Parathyroid adenoma (tissue), 2 donors: ENCODE measurements around the gene OTOGL.
"Not testable (repeated sequence)": the region's sequence is repeated elsewhere in the genome, so short reads cannot be mapped to it uniquely, and the experiment has no call there.

Experiments used
- H2AFZ ChIP-seq: fragments of 300-600 bp; sonication (generic); one replicate; pipeline ENCODE4 v1.7.0; 2017; ENCODE audit warnings: antibody characterized with exemption, mild to moderate bottlenecking
- H3K27ac ChIP-seq: fragments of 300-600 bp; sonication (generic); one replicate; pipeline ENCODE4 v1.7.0; 2017
- H3K27me3 ChIP-seq: fragments of 300-600 bp; sonication (generic); one replicate; pipeline ENCODE4 v1.7.0; 2017; ENCODE audit warnings: low read length; ENCODE audit not compliant: control insufficient read depth, insufficient read depth
- H3K36me3 ChIP-seq: fragments of 300-600 bp; sonication (generic); one replicate; pipeline ENCODE4 v1.7.0; 2017; ENCODE audit warnings: low read length; ENCODE audit not compliant: control insufficient read depth, insufficient read depth
- H3K4me1 ChIP-seq: fragments of 300-600 bp; sonication (generic); one replicate; pipeline ENCODE4 v1.7.0; 2017; ENCODE audit warnings: control low read depth
- H3K4me2 ChIP-seq: fragments of 300-600 bp; sonication (generic); one replicate; pipeline ENCODE4 v1.7.0; 2017; ENCODE audit warnings: low read length
- H3K4me3 ChIP-seq: fragments of 300-600 bp; sonication (generic); one replicate; pipeline ENCODE4 v1.7.0; 2017; ENCODE audit warnings: low read depth, low read length
- H3K79me2 ChIP-seq: fragments of 300-600 bp; sonication (generic); one replicate; pipeline ENCODE4 v1.7.0; 2017; ENCODE audit warnings: control low read depth
- H3K9ac ChIP-seq: fragments of 300-600 bp; sonication (generic); one replicate; pipeline ENCODE4 v1.7.0; 2017; ENCODE audit warnings: mild to moderate bottlenecking
- H3K9me3 ChIP-seq: fragments of 300-600 bp; sonication (generic); one replicate; pipeline ENCODE4 v1.7.0; 2017; ENCODE audit warnings: low read length; ENCODE audit not compliant: control insufficient read depth
- CTCF ChIP-seq: fragments of 300-600 bp; sonication (generic); IDR thresholded peaks from one replicate; pipeline ENCODE4 v1.7.0; 2017; ENCODE audit warnings: antibody characterized with exemption, mild to moderate bottlenecking
- donor health status: primary hyperparathyroidism.

OTOGL gene

GRCh38 chr12:80064951-80065350 is 34.4 kb upstream of the OTOGL start:
- Histone ChIP-seq H3K79me2 (no peaks in the 10 kb centered on the region), H3K4me2 (no peak overlapping the region), H3K4me1 (no peaks in the 10 kb centered on the region), H3K9ac (no peak overlapping the region), H3K36me3 (no peaks in the 10 kb centered on the region), H3K27me3 (no peaks in the 10 kb centered on the region), H3K4me3 (no peak overlapping the region), H3K9me3 (no peaks in the 10 kb centered on the region), H3K27ac (no peak overlapping the region), H2AFZ (no peak overlapping the region)
- TF ChIP-seq CTCF: no peak

GRCh38 chr12:80068173-80068572 is 31.2 kb upstream of the OTOGL start:
- Histone ChIP-seq H3K4me1 (no peaks in the 10 kb centered on the region), H3K4me3 (no peak overlapping the region), H3K9ac (no peak overlapping the region), H3K27ac (no peak overlapping the region), H3K36me3 (no peaks in the 10 kb centered on the region), H3K4me2 (no peak overlapping the region), H2AFZ (no peak overlapping the region), H3K79me2 (no peaks in the 10 kb centered on the region), H3K27me3 (no peaks in the 10 kb centered on the region), H3K9me3 (no peaks in the 10 kb centered on the region)
- no peak for TF ChIP-seq CTCF

- not testable (repeated sequence) for H3K27ac ChIP-seq, H3K27me3 ChIP-seq, H3K4me1 ChIP-seq, H3K4me3 ChIP-seq, H3K4me2 ChIP-seq, H3K9ac ChIP-seq, H3K79me2 ChIP-seq, H2AFZ ChIP-seq, H3K36me3 ChIP-seq, H3K9me3 ChIP-seq
These were observed 15.3 kb upstream of the OTOGL start for GRCh38 chr12:80083892-80084614.

GRCh38 chr12:80086025-80086424 is 13.3 kb upstream of the OTOGL start:
- TF ChIP-seq CTCF: no peak

GRCh38 chr12:80087486-80088213 is 11.7 kb upstream of the OTOGL start:
- Histone ChIP-seq H3K4me2 (no peak overlapping the region), H3K9ac (no peak overlapping the region), H3K4me3 (no peak overlapping the region), H3K27ac (no peak overlapping the region), H3K36me3 (no peaks in the 10 kb centered on the region), H3K4me1 (no peaks in the 10 kb centered on the region), H3K79me2 (no peaks in the 10 kb centered on the region), H3K9me3 (no peaks in the 10 kb centered on the region), H2AFZ (no peak overlapping the region), H3K27me3 (no peaks in the 10 kb centered on the region)
- no peak for TF ChIP-seq CTCF

More at GRCh38 chr12:80086025-80086424, 13.3 kb upstream of the OTOGL start:
- Histone ChIP-seq H3K4me2 (no peak overlapping the region), H3K4me1 (no peaks in the 10 kb centered on the region), H3K27me3 (no peaks in the 10 kb centered on the region), H3K4me3 (no peak overlapping the region), H3K27ac (no peak overlapping the region), H3K9ac (no peak overlapping the region), H3K36me3 (no peaks in the 10 kb centered on the region), H3K9me3 (no peaks in the 10 kb centered on the region), H3K79me2 (no peaks in the 10 kb centered on the region), H2AFZ (no peak overlapping the region)
